Panc1 (cell line): ENCODE data around the gene MLST8. TPM values are rescaled to one million over a fixed set of nuclear protein-coding genes. Genes with fewer than 3 reads are reported as not detected.

Experiments
- ATAC-seq: fragments of 200-7000 bp; cut with Tn5 transposase; 2 replicates; pipeline ENCODE4 v1.9.1; 2020; ENCODE audit warnings: mild to moderate bottlenecking, moderate library complexity
- BruUV-seq: library from RNA; stranded (reverse); fragments of 400-500 nt; replicated peaks from 2 replicates; lab custom pipeline; 2021; lab: Mats Ljungman, UMichigan
- CTCF ChIA-PET: fragments of 300-600 bp; sonication (Branson Sonifier 250); formaldehyde crosslinking; loops from one replicate; lab custom pipeline; 2022; ENCODE audit warnings: antibody characterized with exemption; lab: Charles Lee
- POLR2A ChIA-PET: fragments of 300-600 bp; sonication (Branson Sonifier 250); formaldehyde crosslinking; loops from one replicate; lab custom pipeline; 2022; ENCODE audit warnings: antibody characterized with exemption; lab: Charles Lee
- DNase-seq: peaks from one replicate; pipeline ENCODE4 v3.0.0-alpha.2; 2010; ENCODE audit warnings: low read depth, low spot score
- H3K27ac ChIP-seq: 2 replicates; pipeline ENCODE4 v1.5.1; 2011; ENCODE audit warnings: mild to moderate bottlenecking, low read length, inconsistent platforms
- H3K27me3 ChIP-seq: fragments of 200-500 bp; sonication (Bioruptor generic); 2 replicates; pipeline ENCODE4 v1.6.0; 2014; ENCODE audit warnings: low read length, inconsistent platforms; ENCODE audit not compliant: control insufficient read depth, insufficient read depth
- H3K36me3 ChIP-seq: fragments of 200-500 bp; sonication (Bioruptor generic); 2 replicates; pipeline ENCODE4 v1.5.1; 2014; ENCODE audit warnings: inconsistent platforms, mild to moderate bottlenecking, low read length, moderate library complexity; ENCODE audit not compliant: control insufficient read depth, insufficient read depth
- H3K4me1 ChIP-seq: 2 replicates; pipeline ENCODE4 v1.5.1; 2011; ENCODE audit warnings: inconsistent platforms, mild to moderate bottlenecking, low read length, moderate library complexity; ENCODE audit not compliant: control insufficient read depth, insufficient read depth
- H3K4me3 ChIP-seq, 2 experiments: 2 replicates each; pipeline ENCODE4 v1.5.1; 2011 to 2012; ENCODE audit warnings: low read depth in 2 of 2, low read length in 2 of 2, mild to moderate bottlenecking in 2 of 2, inconsistent platforms in 1 of 2, moderate library complexity in 1 of 2
- H3K9me3 ChIP-seq: fragments of 200-500 bp; sonication (Bioruptor generic); 2 replicates; pipeline ENCODE4 v1.5.1; 2014; ENCODE audit warnings: low read depth, mild to moderate bottlenecking, inconsistent platforms, low read length, moderate library complexity; ENCODE audit not compliant: control insufficient read depth, insufficient read depth
- POLR2AphosphoS5 ChIP-seq: IDR thresholded peaks from 2 replicates; pipeline ENCODE4 v1.6.1; 2012; ENCODE audit warnings: mild to moderate bottlenecking, low read depth, low read length, moderate library complexity
- SIN3A ChIP-seq: IDR thresholded peaks from 2 replicates; pipeline ENCODE4 v1.6.1; 2012; ENCODE audit warnings: low read depth, mild to moderate bottlenecking, low read length, moderate library complexity, borderline replicate concordance; ENCODE audit not compliant: insufficient read depth
- TCF7L2 ChIP-seq: IDR thresholded peaks from 2 replicates; pipeline ENCODE4 v1.6.1; 2011; ENCODE audit warnings: mild to moderate bottlenecking, low read depth, low read length, inconsistent platforms
- in situ Hi-C: cut with HindIII; loops from 2 replicates; pipeline ENCODE4 v1.10.0; 2016; ENCODE audit warnings: low sequenced_read_pairs, low pct_unique_long_range_greater_than_20kb
- intact Hi-C: fragments of 100-400 bp; cut with micrococcal nuclease; formaldehyde crosslinking; loops from one replicate; pipeline ENCODE4 v1.10.0; 2022; ENCODE audit not compliant: unreplicated experiment
- total RNA-seq: library from RNA; stranded (reverse); gene quantifications from one replicate; pipeline ENCODE4 v1.2.1, GENCODE V29; 2021; ENCODE audit not compliant: unreplicated experiment
- TF ChIP-seq, protein P1 (sequence below): fragments of 450-650 bp; IDR thresholded peaks from 2 replicates; pipeline ENCODE4 v1.5.1; 2017; ENCODE audit warnings: mild to moderate bottlenecking
- TF ChIP-seq, protein P2 (sequence below), 2 experiments: IDR thresholded peaks; 2 replicates each; pipeline ENCODE4 v1.6.1; 2011 to 2012; ENCODE audit warnings: low read depth in 2 of 2, control low read depth in 1 of 2, low read length in 1 of 2, mild to moderate bottlenecking in 1 of 2, moderate library complexity in 1 of 2; ENCODE audit not compliant: insufficient read depth in 1 of 2

The MLST8 gene
- total RNA-seq, 1 experiment from 2014 or later = 91.1 TPM

GRCh38 chr16:2165861-2166260 is 39.4 kb upstream of the MLST8 start:
- Histone ChIP-seq H3K4me3 (no peak overlapping the region), H3K4me1 (no peaks in the 10 kb centered on the region), H3K27ac (no peak overlapping the region), H3K9me3 (no peaks in the 10 kb centered on the region), H3K36me3 (peaks cover 4% of the 10 kb centered on the region; the same call in 1 of the 2 replicates), H3K27me3 (no peaks in the 10 kb centered on the region)
- no peak for ATAC-seq
- ChIA-PET POLR2A (interaction anchor here (0.9 kb wide), 1 partner anchor 11 kb away, joined by 3 read pairs; the partner anchor contains the start of gene TRAF7), CTCF (no interaction called here)
- TF ChIP-seq TCF7L2 (no peak), POLR2AphosphoS5 (no peak), SIN3A (no peak)
- TF ChIP-seq, protein P1, sequence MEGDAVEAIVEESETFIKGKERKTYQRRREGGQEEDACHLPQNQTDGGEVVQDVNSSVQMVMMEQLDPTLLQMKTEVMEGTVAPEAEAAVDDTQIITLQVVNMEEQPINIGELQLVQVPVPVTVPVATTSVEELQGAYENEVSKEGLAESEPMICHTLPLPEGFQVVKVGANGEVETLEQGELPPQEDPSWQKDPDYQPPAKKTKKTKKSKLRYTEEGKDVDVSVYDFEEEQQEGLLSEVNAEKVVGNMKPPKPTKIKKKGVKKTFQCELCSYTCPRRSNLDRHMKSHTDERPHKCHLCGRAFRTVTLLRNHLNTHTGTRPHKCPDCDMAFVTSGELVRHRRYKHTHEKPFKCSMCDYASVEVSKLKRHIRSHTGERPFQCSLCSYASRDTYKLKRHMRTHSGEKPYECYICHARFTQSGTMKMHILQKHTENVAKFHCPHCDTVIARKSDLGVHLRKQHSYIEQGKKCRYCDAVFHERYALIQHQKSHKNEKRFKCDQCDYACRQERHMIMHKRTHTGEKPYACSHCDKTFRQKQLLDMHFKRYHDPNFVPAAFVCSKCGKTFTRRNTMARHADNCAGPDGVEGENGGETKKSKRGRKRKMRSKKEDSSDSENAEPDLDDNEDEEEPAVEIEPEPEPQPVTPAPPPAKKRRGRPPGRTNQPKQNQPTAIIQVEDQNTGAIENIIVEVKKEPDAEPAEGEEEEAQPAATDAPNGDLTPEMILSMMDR = no peak
- TF ChIP-seq, protein P2, sequence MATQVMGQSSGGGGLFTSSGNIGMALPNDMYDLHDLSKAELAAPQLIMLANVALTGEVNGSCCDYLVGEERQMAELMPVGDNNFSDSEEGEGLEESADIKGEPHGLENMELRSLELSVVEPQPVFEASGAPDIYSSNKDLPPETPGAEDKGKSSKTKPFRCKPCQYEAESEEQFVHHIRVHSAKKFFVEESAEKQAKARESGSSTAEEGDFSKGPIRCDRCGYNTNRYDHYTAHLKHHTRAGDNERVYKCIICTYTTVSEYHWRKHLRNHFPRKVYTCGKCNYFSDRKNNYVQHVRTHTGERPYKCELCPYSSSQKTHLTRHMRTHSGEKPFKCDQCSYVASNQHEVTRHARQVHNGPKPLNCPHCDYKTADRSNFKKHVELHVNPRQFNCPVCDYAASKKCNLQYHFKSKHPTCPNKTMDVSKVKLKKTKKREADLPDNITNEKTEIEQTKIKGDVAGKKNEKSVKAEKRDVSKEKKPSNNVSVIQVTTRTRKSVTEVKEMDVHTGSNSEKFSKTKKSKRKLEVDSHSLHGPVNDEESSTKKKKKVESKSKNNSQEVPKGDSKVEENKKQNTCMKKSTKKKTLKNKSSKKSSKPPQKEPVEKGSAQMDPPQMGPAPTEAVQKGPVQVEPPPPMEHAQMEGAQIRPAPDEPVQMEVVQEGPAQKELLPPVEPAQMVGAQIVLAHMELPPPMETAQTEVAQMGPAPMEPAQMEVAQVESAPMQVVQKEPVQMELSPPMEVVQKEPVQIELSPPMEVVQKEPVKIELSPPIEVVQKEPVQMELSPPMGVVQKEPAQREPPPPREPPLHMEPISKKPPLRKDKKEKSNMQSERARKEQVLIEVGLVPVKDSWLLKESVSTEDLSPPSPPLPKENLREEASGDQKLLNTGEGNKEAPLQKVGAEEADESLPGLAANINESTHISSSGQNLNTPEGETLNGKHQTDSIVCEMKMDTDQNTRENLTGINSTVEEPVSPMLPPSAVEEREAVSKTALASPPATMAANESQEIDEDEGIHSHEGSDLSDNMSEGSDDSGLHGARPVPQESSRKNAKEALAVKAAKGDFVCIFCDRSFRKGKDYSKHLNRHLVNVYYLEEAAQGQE (IDR thresholded peaks at IDR 0.05; ENCODE audit: insufficient read depth in 1 of 2, low read depth in 2 of 2, low read length in 1 of 2) = no peak
- no TSS peak for BruUV-seq
- DNase-seq = no peak
- in situ Hi-C loops (no loop called here), intact Hi-C loops (no loop called here)

GRCh38 chr16:2166263-2167067 is 38.8 kb upstream of the MLST8 start:
- Histone ChIP-seq H3K27me3 (no peaks in the 10 kb centered on the region), H3K9me3 (no peaks in the 10 kb centered on the region), H3K36me3 (peaks cover 4% of the 10 kb centered on the region; the same call in 1 of the 2 replicates), H3K4me3 (no peak overlapping the region), H3K4me1 (no peaks in the 10 kb centered on the region), H3K27ac (no peak overlapping the region)
- CTCF ChIA-PET = no interaction called here
- in situ Hi-C loops (no loop called here), intact Hi-C loops (no loop called here)
- POLR2A ChIA-PET = interaction anchor here (0.9 kb wide), 1 partner anchor 11 kb away, joined by 3 read pairs; the partner anchor contains the start of gene TRAF7
- no peak for DNase-seq
- TF ChIP-seq TCF7L2 (no peak), SIN3A (no peak), POLR2AphosphoS5 (no peak)
- TF ChIP-seq, protein P2 (IDR thresholded peaks at IDR 0.05; ENCODE audit: insufficient read depth in 1 of 2, low read depth in 2 of 2, low read length in 1 of 2) = no peak
- TF ChIP-seq, protein P1 = no peak
- no peak for ATAC-seq
- TSS peak; percentile 32 for BruUV-seq
